GM12874 (cell line): Measurements from ENCODE around the gene CPAMD8.

Source experiments
- CTCF ChIP-seq: IDR thresholded peaks from 2 replicates; pipeline ENCODE4 v1.5.1; 2011; ENCODE audit warnings: low read depth, mild to moderate bottlenecking, control low read depth, low read length, moderate library complexity; ENCODE audit not compliant: insufficient read depth

Gene CPAMD8

DNA sequence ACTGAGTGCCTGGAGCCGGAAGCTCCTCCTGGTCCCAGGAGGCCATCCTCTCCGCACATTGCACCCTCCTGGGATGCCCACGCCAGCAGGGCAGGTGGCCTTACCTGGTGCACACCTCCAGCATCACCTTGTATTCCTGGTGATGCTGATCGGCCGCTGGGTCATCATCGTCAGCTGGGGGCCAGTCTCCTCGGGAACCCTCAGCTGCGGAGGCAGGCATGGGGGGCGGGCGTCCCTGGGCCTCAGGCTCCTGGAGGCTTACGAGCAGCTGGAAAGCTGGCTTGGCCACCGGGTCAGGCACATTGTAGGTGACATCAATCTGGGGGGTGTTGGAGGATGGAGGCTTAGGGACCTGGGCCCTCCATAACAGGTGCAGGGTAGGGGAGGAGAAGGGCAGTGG lies 124.1 kb downstream of the CPAMD8 start:
- no peak for TF ChIP-seq CTCF

DNA sequence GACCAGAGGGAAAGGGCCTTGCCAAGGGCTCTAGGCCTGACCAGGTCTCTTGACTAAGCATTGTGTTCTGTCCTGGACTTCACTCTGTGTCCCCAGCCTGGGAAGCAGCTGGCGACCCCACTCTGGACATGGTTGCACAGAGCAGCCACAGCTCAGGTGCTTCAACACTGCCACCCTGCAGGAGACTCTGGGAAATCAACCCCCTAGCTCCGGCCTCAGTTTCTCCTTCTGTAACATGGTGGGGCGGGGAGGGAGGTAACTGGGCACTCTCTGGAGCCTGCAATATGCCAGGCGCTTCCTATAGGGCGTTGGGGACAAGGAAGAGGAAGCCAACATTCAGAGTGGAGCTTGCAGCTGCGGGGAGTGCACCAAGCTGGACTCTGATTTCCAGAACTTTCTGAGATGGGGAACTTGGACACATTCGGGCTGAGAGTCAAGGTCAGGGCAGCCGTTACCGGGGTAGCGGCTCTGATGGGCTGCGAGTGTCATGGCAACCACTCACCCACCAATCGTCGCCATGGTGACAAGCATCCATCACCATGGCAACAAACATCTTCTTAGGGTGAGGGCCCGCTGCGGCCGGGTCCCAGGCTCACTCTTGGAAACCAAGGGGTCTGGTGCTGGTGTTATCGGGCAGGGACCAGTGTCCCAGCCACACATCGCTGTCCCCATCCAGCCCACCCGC lies 125.0 kb downstream of the CPAMD8 start:
- TF ChIP-seq CTCF, result no peak

- peak; percentile 85 for TF ChIP-seq CTCF
Measured at GRCh38 chr19:16899566-16900075, 127.0 kb downstream of the CPAMD8 start.

DNA sequence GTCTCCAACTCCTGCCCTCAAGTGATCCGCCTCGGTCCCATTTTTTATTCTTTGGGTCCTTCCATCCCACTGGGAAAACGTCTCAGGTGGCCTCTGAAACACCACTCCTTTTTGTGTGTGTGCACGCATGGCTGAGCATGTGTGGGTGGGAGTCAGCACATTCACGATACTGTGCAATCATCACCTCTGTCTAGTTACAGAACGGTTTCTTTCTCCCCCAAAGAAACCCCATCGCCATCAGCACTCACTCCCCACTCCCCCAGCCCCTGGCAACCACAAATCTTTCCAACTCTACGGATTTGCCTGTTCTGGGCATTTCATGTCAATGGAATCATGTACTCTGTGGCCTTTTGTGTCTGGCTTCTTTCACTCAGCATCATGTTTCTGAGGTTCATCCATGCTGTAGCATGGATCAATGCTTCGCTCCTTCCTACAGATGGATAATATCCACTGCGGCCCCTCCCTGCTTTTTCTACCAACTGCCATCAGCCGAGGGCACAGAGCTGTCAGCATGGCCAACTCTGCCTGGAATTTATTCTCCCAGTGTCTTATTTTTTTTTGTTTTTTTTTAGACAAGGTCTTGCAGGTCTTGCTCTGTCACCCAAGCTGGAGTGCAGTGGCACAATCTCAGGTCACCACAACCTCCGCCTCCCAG lies 128.1 kb downstream of the CPAMD8 start:
- TF ChIP-seq CTCF, result no peak

DNA sequence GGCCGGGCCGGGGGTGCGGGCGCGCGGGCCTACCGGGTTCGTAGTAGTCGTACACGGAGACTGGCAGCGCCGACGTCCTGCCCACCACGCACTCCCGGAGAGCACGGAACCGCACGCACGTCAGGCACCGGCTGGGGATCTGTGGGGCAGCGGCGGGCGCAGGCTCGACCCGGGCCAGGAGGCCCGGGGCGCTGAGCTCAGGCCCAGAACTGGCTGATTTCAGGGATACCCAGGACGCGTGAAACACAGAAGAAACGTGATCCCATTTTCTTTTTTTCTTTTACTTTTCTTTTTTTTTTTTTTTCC lies 128.8 kb downstream of the CPAMD8 start:
- TF ChIP-seq CTCF, result no peak

DNA sequence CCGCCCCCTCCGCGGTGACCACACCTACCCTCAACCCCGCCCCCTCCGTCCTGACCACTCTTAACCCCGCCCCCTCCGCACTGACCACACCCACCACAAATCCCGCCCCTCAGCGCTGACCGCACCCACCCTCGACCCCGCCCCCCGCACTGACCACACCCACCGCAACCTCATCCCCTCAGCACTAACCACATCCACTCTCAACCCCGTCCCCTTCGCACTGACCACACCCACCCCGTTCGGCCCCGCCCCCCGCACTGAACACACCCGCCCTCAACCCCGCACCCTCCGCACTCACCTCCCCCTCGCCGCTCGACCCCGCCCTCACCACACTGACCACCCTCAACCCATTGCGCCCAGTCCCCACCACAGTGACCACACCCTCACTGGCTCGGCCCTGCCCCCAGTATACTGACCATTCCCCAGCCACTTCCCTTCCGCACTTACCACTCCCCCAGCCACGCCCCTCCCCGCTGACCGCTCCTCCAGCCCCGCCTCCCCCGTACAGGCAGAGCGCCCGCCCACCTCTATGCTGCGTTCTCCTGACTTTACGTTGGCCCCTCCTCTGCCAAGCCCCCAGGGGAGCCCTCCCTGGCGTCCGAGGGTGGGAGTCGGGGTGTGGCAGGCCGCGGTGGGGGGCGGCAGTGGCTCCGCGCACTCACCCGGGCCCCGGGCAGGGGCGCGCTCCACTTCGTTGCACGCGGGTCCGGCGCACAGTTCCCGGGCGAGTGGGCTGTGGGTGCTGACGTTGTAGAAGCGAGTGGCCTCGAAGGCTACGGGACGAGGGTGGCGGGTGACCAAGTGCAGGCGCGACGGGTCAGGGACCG lies 129.4 kb downstream of the CPAMD8 start:
- TF ChIP-seq CTCF, result no peak

DNA sequence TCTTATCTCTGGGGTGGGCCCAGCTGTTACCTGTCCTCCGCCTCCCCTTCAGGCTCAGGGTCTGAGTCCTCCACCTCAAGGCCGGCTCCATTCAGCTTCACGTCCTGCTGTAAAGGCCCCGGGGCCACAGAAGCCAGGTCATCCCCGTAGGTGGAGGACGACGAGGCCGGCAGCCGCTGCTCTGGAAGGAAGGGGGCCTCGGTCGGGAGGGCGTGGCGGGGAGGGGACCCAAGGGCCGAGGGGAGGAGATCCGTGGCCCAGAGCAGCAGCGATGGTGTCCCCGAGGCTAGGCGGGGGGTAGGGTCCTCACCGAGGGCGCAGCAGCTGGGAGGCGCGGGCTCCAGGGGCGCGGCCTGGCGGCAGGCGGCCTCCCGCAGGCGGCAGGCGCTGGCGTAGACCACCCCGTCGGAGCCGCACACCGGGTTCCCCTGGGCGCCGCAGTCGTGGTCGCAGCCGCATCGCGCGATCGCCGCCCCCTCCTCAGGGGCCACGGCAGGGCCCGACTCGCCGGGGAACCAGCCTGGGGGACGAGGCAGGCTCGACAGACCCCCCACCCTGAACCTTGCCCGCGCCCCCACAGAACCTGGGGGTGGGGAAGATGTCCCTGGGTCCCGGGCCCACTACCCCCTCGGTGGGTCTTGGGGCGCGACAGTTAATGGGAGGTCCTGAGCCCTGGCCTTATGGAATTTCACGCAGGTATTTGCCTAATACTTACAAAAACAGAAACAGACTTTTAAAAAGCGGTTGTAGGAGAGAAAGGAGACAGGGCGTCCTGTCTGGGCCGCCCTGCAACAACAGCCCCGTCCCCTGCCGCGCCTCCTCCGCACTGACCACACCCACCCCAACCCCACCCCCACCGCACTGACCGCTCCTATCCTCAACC lies 130.2 kb downstream of the CPAMD8 start:
- TF ChIP-seq CTCF, result no peak
